ENCODE results near the gene OTOA. TPM values are rescaled to one million over a fixed set of nuclear protein-coding genes. Genes with fewer than 3 reads are reported as not detected.

The OTOA gene
- total and polyA plus RNA-seq, 2 of the 13 experiments (the other 11 are each of a cell fraction or from before 2014, with no cell fraction given), result 0.05 to 0.15 TPM

DNA sequence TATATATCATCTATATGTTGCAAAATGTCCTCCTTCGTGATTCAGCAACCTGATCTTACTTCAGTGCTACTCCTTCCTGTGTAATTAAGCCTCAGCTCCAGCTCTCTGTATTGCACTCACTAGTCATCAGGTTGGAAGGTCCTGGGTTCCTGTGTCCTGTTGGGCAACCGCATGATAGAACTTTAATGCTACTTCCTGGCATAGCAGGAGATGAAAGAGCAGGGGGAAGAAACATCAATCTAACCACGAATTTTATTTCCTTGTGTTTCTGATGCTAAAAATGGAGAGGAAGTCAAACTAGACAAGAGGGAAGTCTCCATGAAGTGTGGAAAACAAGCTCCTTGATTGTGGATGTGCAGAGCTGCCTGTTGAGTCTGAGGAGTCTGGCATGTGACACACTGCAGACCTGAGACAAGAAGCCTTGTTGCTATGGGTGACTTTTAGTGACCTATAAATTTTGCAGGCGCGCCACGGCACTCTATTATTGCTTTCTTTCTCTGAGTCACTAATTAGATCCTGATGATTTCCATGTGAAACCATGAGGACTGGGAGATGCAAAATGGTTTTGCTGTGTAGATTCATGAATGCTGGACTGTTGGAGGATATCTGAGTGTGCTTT is 37.0 kb upstream of the OTOA start (continued):
- TF ChIP-seq, protein P1, sequence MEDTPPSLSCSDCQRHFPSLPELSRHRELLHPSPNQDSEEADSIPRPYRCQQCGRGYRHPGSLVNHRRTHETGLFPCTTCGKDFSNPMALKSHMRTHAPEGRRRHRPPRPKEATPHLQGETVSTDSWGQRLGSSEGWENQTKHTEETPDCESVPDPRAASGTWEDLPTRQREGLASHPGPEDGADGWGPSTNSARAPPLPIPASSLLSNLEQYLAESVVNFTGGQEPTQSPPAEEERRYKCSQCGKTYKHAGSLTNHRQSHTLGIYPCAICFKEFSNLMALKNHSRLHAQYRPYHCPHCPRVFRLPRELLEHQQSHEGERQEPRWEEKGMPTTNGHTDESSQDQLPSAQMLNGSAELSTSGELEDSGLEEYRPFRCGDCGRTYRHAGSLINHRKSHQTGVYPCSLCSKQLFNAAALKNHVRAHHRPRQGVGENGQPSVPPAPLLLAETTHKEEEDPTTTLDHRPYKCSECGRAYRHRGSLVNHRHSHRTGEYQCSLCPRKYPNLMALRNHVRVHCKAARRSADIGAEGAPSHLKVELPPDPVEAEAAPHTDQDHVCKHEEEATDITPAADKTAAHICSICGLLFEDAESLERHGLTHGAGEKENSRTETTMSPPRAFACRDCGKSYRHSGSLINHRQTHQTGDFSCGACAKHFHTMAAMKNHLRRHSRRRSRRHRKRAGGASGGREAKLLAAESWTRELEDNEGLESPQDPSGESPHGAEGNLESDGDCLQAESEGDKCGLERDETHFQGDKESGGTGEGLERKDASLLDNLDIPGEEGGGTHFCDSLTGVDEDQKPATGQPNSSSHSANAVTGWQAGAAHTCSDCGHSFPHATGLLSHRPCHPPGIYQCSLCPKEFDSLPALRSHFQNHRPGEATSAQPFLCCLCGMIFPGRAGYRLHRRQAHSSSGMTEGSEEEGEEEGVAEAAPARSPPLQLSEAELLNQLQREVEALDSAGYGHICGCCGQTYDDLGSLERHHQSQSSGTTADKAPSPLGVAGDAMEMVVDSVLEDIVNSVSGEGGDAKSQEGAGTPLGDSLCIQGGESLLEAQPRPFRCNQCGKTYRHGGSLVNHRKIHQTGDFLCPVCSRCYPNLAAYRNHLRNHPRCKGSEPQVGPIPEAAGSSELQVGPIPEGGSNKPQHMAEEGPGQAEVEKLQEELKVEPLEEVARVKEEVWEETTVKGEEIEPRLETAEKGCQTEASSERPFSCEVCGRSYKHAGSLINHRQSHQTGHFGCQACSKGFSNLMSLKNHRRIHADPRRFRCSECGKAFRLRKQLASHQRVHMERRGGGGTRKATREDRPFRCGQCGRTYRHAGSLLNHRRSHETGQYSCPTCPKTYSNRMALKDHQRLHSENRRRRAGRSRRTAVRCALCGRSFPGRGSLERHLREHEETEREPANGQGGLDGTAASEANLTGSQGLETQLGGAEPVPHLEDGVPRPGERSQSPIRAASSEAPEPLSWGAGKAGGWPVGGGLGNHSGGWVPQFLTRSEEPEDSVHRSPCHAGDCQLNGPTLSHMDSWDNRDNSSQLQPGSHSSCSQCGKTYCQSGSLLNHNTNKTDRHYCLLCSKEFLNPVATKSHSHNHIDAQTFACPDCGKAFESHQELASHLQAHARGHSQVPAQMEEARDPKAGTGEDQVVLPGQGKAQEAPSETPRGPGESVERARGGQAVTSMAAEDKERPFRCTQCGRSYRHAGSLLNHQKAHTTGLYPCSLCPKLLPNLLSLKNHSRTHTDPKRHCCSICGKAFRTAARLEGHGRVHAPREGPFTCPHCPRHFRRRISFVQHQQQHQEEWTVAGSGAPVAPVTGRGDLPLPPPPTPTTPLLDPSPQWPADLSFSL (CRISPR knock-in tag; IDR thresholded peaks at IDR 0.05), result no peak
- TF ChIP-seq EEA1 (CRISPR knock-in tag; IDR thresholded peaks at IDR 0.05; ENCODE audit: borderline replicate concordance), result no peak
- TF ChIP-seq, protein P2, sequence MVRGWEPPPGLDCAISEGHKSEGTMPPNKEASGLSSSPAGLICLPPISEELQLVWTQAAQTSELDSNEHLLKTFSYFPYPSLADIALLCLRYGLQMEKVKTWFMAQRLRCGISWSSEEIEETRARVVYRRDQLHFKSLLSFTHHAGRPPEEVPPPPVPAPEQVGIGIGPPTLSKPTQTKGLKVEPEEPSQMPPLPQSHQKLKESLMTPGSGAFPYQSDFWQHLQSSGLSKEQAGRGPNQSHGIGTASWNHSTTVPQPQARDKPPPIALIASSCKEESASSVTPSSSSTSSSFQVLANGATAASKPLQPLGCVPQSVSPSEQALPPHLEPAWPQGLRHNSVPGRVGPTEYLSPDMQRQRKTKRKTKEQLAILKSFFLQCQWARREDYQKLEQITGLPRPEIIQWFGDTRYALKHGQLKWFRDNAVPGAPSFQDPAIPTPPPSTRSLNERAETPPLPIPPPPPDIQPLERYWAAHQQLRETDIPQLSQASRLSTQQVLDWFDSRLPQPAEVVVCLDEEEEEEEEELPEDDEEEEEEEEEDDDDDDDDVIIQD (CRISPR knock-in tag; IDR thresholded peaks at IDR 0.05; ENCODE audit: low read depth), result peak; percentile 92
- TF ChIP-seq SIN3A (IDR thresholded peaks at IDR 0.05; ENCODE audit: borderline replicate concordance, low read depth, low read length), result no peak
- TF ChIP-seq GTF3A (CRISPR knock-in tag; conservative IDR thresholded peaks at IDR 0.05), result no peak
- TF ChIP-seq SPEN (CRISPR knock-in tag; IDR thresholded peaks at IDR 0.05; ENCODE audit: low read depth), result no peak
- TF ChIP-seq HMG20A (CRISPR knock-in tag; IDR thresholded peaks at IDR 0.05; ENCODE audit: borderline replicate concordance), result peak; percentile 59; the same call in 1 of the 2 replicates
- peak; percentile 40; the same call in 1 of the 2 replicates for TF ChIP-seq ZNF644 (CRISPR knock-in tag; IDR thresholded peaks at IDR 0.05; ENCODE audit: low read depth)
- TF ChIP-seq, protein P3, sequence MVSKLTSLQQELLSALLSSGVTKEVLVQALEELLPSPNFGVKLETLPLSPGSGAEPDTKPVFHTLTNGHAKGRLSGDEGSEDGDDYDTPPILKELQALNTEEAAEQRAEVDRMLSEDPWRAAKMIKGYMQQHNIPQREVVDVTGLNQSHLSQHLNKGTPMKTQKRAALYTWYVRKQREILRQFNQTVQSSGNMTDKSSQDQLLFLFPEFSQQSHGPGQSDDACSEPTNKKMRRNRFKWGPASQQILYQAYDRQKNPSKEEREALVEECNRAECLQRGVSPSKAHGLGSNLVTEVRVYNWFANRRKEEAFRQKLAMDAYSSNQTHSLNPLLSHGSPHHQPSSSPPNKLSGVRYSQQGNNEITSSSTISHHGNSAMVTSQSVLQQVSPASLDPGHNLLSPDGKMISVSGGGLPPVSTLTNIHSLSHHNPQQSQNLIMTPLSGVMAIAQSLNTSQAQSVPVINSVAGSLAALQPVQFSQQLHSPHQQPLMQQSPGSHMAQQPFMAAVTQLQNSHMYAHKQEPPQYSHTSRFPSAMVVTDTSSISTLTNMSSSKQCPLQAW (CRISPR knock-in tag; IDR thresholded peaks at IDR 0.05), result 0 out of 2 replicates have a peak, but pooled peaks have one; percentile 24
- TF ChIP-seq ZNF510 (CRISPR knock-in tag; IDR thresholded peaks at IDR 0.05; ENCODE audit: low read depth), result no peak
- TF ChIP-seq NR2F6 (IDR thresholded peaks at IDR 0.05), result no peak
- TF ChIP-seq NR2F6 (CRISPR knock-in tag; IDR thresholded peaks at IDR 0.05), result peak; percentile 21; the same call in 1 of the 2 replicates
- TF ChIP-seq KLF6 (CRISPR knock-in tag; IDR thresholded peaks at IDR 0.05), result no peak
- no peak for TF ChIP-seq ZNF543 (CRISPR knock-in tag; IDR thresholded peaks at IDR 0.05)
- TF ChIP-seq FOXK1 (CRISPR knock-in tag; IDR thresholded peaks at IDR 0.05; ENCODE audit: borderline replicate concordance, low read depth), result 0 out of 2 replicates have a peak, but pooled peaks have one; percentile 22
- TF ChIP-seq RFXANK (CRISPR knock-in tag; IDR thresholded peaks at IDR 0.05), result no peak
- peak; percentile 75 for TF ChIP-seq CEBPB (IDR thresholded peaks at IDR 0.05; ENCODE audit: borderline replicate concordance, low read depth, low read length)
- TF ChIP-seq, protein P4, sequence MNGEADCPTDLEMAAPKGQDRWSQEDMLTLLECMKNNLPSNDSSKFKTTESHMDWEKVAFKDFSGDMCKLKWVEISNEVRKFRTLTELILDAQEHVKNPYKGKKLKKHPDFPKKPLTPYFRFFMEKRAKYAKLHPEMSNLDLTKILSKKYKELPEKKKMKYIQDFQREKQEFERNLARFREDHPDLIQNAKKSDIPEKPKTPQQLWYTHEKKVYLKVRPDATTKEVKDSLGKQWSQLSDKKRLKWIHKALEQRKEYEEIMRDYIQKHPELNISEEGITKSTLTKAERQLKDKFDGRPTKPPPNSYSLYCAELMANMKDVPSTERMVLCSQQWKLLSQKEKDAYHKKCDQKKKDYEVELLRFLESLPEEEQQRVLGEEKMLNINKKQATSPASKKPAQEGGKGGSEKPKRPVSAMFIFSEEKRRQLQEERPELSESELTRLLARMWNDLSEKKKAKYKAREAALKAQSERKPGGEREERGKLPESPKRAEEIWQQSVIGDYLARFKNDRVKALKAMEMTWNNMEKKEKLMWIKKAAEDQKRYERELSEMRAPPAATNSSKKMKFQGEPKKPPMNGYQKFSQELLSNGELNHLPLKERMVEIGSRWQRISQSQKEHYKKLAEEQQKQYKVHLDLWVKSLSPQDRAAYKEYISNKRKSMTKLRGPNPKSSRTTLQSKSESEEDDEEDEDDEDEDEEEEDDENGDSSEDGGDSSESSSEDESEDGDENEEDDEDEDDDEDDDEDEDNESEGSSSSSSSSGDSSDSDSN (CRISPR knock-in tag; IDR thresholded peaks at IDR 0.05), result no peak
